ENCODE measurements around the gene PRXL2A. TPM values are rescaled to one million over a fixed set of nuclear protein-coding genes. Genes with fewer than 3 reads are reported as not detected.
"Not testable (repeated sequence)": the region's sequence is repeated elsewhere in the genome, so short reads cannot be mapped to it uniquely, and the experiment has no call there.

PRXL2A gene
- total and polyA plus RNA-seq, 5 donors from 2014 or later, result 0.76 to 8.3 (median 2.6) TPM

GRCh38 chr10:80411681-80412220, 3.4 kb downstream of the PRXL2A start:
- Mint-ChIP-seq H3K27ac (no peak overlapping the region), H3K4me3 (no peak overlapping the region), H3K36me3 (no peaks in the 10 kb centered on the region), H3K9me3 (no peaks in the 10 kb centered on the region), H3K27me3 (peaks cover 43% of the 10 kb centered on the region), H3K4me1 (peaks cover 0 to 17% (median 7%) of the 10 kb centered on the region in 4 donors)
- Histone ChIP-seq H3K36me3 (ENCODE audit: control insufficient read depth, insufficient read depth, low read length) (no peaks in the 10 kb centered on the region), H3K27me3 (ENCODE audit: control insufficient read depth, insufficient read depth, low read length) (peaks cover 12% of the 10 kb centered on the region), H3K4me3 (ENCODE audit: low read depth, low read length) (no peak overlapping the region), H3K27ac (ENCODE audit: insufficient read depth, low read length, poor library complexity, severe bottlenecking) (no peak overlapping the region), H3K4me1 (ENCODE audit: control insufficient read depth, insufficient read depth, low read length, poor library complexity, severe bottlenecking) (peaks cover 17% of the 10 kb centered on the region), H3K9me3 (ENCODE audit: control insufficient read depth in 2 of 2, low read length in 2 of 2) (no peaks in the 10 kb centered on the region)
- DNase-seq (no peak), ATAC-seq (ENCODE audit: low read depth in 2 of 2) (no peak)

- Histone ChIP-seq H3K27me3 (ENCODE audit: control insufficient read depth, insufficient read depth, low read length) (peaks cover 12% of the 10 kb centered on the region), H3K27ac (ENCODE audit: insufficient read depth, low read length, poor library complexity, severe bottlenecking) (no peak overlapping the region), H3K9me3 (ENCODE audit: control insufficient read depth in 2 of 2, low read length in 2 of 2) (no peaks in the 10 kb centered on the region), H3K36me3 (ENCODE audit: control insufficient read depth, insufficient read depth, low read length) (no peaks in the 10 kb centered on the region), H3K4me3 (ENCODE audit: low read depth, low read length) (no peak overlapping the region), H3K4me1 (ENCODE audit: control insufficient read depth, insufficient read depth, low read length, poor library complexity, severe bottlenecking) (peaks cover 17% of the 10 kb centered on the region)
- Mint-ChIP-seq H3K27ac (no peak overlapping the region), H3K27me3 (peaks cover 36% of the 10 kb centered on the region), H3K4me1 (peaks cover 0 to 17% (median 6%) of the 10 kb centered on the region in 4 donors), H3K36me3 (peaks cover 3% of the 10 kb centered on the region), H3K9me3 (no peaks in the 10 kb centered on the region), H3K4me3 (peak overlapping the region in 1 of 4 donors; percentile 4)
- no peak for DNase-seq
- no peak for ATAC-seq (ENCODE audit: low read depth in 2 of 2)
These were observed 4.1 kb downstream of the PRXL2A start for GRCh38 chr10:80412486-80412885.

GRCh38 chr10:80413271-80413996, 5.1 kb downstream of the PRXL2A start:
- peaks cover 7% of the 10 kb centered on the region for H3K4me1 ChIP-seq (ENCODE audit: control insufficient read depth, insufficient read depth, low read length, poor library complexity, severe bottlenecking)
- no peak for DNase-seq
- H3K9me3 Mint-ChIP-seq, result no peaks in the 10 kb centered on the region
- peaks cover 33% of the 10 kb centered on the region for H3K27me3 Mint-ChIP-seq
- H3K27ac Mint-ChIP-seq, result peak overlapping the region in 1 of 3 donors; percentile 3
- peaks cover 0 to 11% (median 0%) of the 10 kb centered on the region in 4 donors for H3K4me1 Mint-ChIP-seq
- H3K9me3 ChIP-seq (ENCODE audit: control insufficient read depth in 2 of 2, low read length in 2 of 2), result no peaks in the 10 kb centered on the region
- H3K36me3 ChIP-seq (ENCODE audit: control insufficient read depth, insufficient read depth, low read length), result no peaks in the 10 kb centered on the region
- H3K27me3 ChIP-seq (ENCODE audit: control insufficient read depth, insufficient read depth, low read length), result peaks cover 7% of the 10 kb centered on the region
- H3K4me3 ChIP-seq (ENCODE audit: low read depth, low read length), result no peak overlapping the region
- no peak overlapping the region for H3K4me3 Mint-ChIP-seq
- no peak overlapping the region for H3K27ac ChIP-seq (ENCODE audit: insufficient read depth, low read length, poor library complexity, severe bottlenecking)
- H3K36me3 Mint-ChIP-seq, result peaks cover 3% of the 10 kb centered on the region
- no peak for ATAC-seq (ENCODE audit: low read depth in 2 of 2)

- Histone ChIP-seq H3K4me3 (ENCODE audit: low read depth, low read length) (no peak overlapping the region), H3K36me3 (ENCODE audit: control insufficient read depth, insufficient read depth, low read length) (no peaks in the 10 kb centered on the region), H3K27me3 (ENCODE audit: control insufficient read depth, insufficient read depth, low read length) (peaks cover 7% of the 10 kb centered on the region), H3K9me3 (ENCODE audit: control insufficient read depth in 2 of 2, low read length in 2 of 2) (no peaks in the 10 kb centered on the region), H3K27ac (ENCODE audit: insufficient read depth, low read length, poor library complexity, severe bottlenecking) (no peak overlapping the region), H3K4me1 (ENCODE audit: control insufficient read depth, insufficient read depth, low read length, poor library complexity, severe bottlenecking) (no peaks in the 10 kb centered on the region)
- Mint-ChIP-seq H3K4me1 (peaks cover 0 to 7% (median 0%) of the 10 kb centered on the region in 4 donors), H3K36me3 (peaks cover 3% of the 10 kb centered on the region), H3K4me3 (no peak overlapping the region), H3K9me3 (no peaks in the 10 kb centered on the region), H3K27ac (no peak overlapping the region), H3K27me3 (peaks cover 34% of the 10 kb centered on the region)
- ATAC-seq (ENCODE audit: low read depth in 2 of 2) (no peak), DNase-seq (no peak)
These were observed 6.0 kb downstream of the PRXL2A start for GRCh38 chr10:80414142-80414895.

DNA sequence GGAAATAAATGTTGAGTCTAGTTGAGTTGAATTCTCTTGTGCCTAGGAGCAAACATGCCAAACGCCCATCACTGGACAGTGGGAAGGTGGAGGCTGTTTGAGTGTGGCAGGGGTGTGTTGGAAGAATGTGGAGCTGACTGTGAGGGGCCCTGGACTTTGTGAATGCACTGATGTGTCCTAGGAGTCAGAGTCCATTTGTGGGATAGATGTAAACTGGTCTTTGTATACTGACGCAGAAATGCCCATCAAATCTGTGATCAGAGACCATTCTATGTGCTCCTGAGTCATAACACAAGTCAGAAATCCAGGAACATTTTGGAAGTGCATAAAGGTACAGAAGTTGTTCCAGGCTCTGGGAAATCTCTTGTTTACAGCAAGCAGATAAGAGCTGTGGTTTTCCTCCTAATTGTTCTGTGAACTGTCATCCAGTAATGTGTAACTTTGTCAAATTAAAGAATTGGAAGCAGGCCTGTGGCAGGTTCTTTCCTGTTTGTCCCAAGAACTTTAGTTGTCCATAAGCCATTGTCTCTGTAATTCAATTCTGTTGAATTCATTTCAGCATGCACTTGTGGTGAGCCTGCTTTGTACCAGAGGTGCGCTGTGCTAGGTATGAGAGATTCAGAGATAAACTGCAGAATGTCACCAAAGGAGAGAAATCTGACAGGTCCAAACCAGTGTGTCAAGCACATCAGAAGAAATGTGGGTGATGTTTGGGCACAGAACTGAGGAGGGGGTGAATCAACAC, 7.6 kb downstream of the PRXL2A start:
- Mint-ChIP-seq H3K4me3 (no peak overlapping the region), H3K4me1 (peaks cover 0 to 4% (median 0%) of the 10 kb centered on the region in 4 donors), H3K9me3 (no peaks in the 10 kb centered on the region), H3K27ac (peak overlapping the region in 1 of 3 donors; percentile 29), H3K36me3 (peaks cover 3% of the 10 kb centered on the region), H3K27me3 (peaks cover 24% of the 10 kb centered on the region)
- Histone ChIP-seq H3K27ac (ENCODE audit: insufficient read depth, low read length, poor library complexity, severe bottlenecking) (no peak overlapping the region), H3K4me3 (ENCODE audit: low read depth, low read length) (no peak overlapping the region), H3K27me3 (ENCODE audit: control insufficient read depth, insufficient read depth, low read length) (no peaks in the 10 kb centered on the region), H3K4me1 (ENCODE audit: control insufficient read depth, insufficient read depth, low read length, poor library complexity, severe bottlenecking) (no peaks in the 10 kb centered on the region), H3K36me3 (ENCODE audit: control insufficient read depth, insufficient read depth, low read length) (no peaks in the 10 kb centered on the region), H3K9me3 (ENCODE audit: control insufficient read depth in 2 of 2, low read length in 2 of 2) (no peaks in the 10 kb centered on the region)
- DNase-seq, result no peak
- ATAC-seq (ENCODE audit: low read depth in 2 of 2), result no peak

GRCh38 chr10:80416479-80417098, 8.2 kb downstream of the PRXL2A start:
- H3K4me3 ChIP-seq (ENCODE audit: low read depth, low read length), result no peak overlapping the region
- Mint-ChIP-seq H3K36me3 (peaks cover 3% of the 10 kb centered on the region), H3K27ac (peak overlapping the region in 1 of 3 donors; percentile 29), H3K27me3 (peaks cover 21% of the 10 kb centered on the region), H3K9me3 (no peaks in the 10 kb centered on the region), H3K4me3 (no peak overlapping the region), H3K4me1 (peaks cover 0 to 3% (median 0%) of the 10 kb centered on the region in 4 donors)
- no peak for ATAC-seq (ENCODE audit: low read depth in 2 of 2)
- no peak overlapping the region for H3K27ac ChIP-seq (ENCODE audit: insufficient read depth, low read length, poor library complexity, severe bottlenecking)
- DNase-seq, result no peak
- H3K4me1 ChIP-seq (ENCODE audit: control insufficient read depth, insufficient read depth, low read length, poor library complexity, severe bottlenecking), result no peaks in the 10 kb centered on the region
- no peaks in the 10 kb centered on the region for H3K36me3 ChIP-seq (ENCODE audit: control insufficient read depth, insufficient read depth, low read length)
- H3K27me3 ChIP-seq (ENCODE audit: control insufficient read depth, insufficient read depth, low read length), result no peaks in the 10 kb centered on the region
- H3K9me3 ChIP-seq (ENCODE audit: control insufficient read depth in 2 of 2, low read length in 2 of 2), result no peaks in the 10 kb centered on the region

GRCh38 chr10:80417256-80417655, 8.9 kb downstream of the PRXL2A start:
- H3K36me3 ChIP-seq (ENCODE audit: control insufficient read depth, insufficient read depth, low read length); ATAC-seq (ENCODE audit: low read depth in 2 of 2); H3K9me3 Mint-ChIP-seq; H3K4me3 Mint-ChIP-seq; H3K27me3 ChIP-seq (ENCODE audit: control insufficient read depth, insufficient read depth, low read length); H3K4me3 ChIP-seq (ENCODE audit: low read depth, low read length); H3K27ac ChIP-seq (ENCODE audit: insufficient read depth, low read length, poor library complexity, severe bottlenecking); DNase-seq; H3K4me1 ChIP-seq (ENCODE audit: control insufficient read depth, insufficient read depth, low read length, poor library complexity, severe bottlenecking); H3K4me1 Mint-ChIP-seq; H3K9me3 ChIP-seq (ENCODE audit: control insufficient read depth in 2 of 2, low read length in 2 of 2); H3K36me3 Mint-ChIP-seq: not testable (repeated sequence)
- Mint-ChIP-seq H3K27ac (peak overlapping the region in 2 of 3 donors; percentile 31 to 78), H3K27me3 (peaks cover 21% of the 10 kb centered on the region)

All from CD4-positive, CD25-positive, alpha-beta regulatory T cell (primary cell).